Tibial nerve (tissue), 4 donors: ENCODE results near the gene LRP8. TPM values are rescaled to one million over a fixed set of nuclear protein-coding genes. Genes with fewer than 3 reads are reported as not detected.
"Not testable (repeated sequence)": the region's sequence is repeated elsewhere in the genome, so short reads cannot be mapped to it uniquely, and the experiment has no call there.

Experiments
- DNase-seq, 2 donors: peaks; one replicate each; pipeline ENCODE4 v3.0.0-alpha.2; 2019; ENCODE audit warnings: low spot score in 2 of 2
- H3K27ac ChIP-seq, 4 donors: fragments of 200-600 bp; sonication (generic) in 3 of 4; one replicate each; pipeline ENCODE4 v1.5.1; 2017 to 2019; ENCODE audit warnings: mild to moderate bottlenecking in 1 of 4
- H3K27me3 ChIP-seq, 2 donors: fragments of 200-600 bp; sonication (generic) in 1 of 2; one replicate each; pipeline versions ENCODE4 v1.5.1 to v1.6.0; 2017 to 2019
- H3K36me3 ChIP-seq, 3 donors: fragments of 200-600 bp; sonication (generic); one replicate each; pipeline ENCODE4 v1.5.1; 2018 to 2019
- H3K4me1 ChIP-seq, 4 donors: fragments of 200-600 bp; sonication (generic) in 3 of 4; one replicate each; pipeline ENCODE4 v1.5.1; 2017 to 2019
- H3K4me3 ChIP-seq, 4 donors: fragments of 200-600 bp; sonication (generic) in 3 of 4; one replicate each; pipeline ENCODE4 v1.5.1; 2017 to 2019; ENCODE audit warnings: mild to moderate bottlenecking in 1 of 4, moderate library complexity in 1 of 4
- H3K9me3 ChIP-seq, 4 donors: fragments of 200-600 bp; sonication (generic) in 3 of 4; one replicate each; pipeline ENCODE4 v1.5.1; 2017 to 2019
- CTCF ChIP-seq, 5 experiments: fragments of 200-600 bp in 3 of 5; fragments of 450-650 bp in 2 of 5; sonication (generic) in 3 of 5; IDR thresholded peaks; one replicate each; pipeline ENCODE4 v1.5.1; 2016 to 2019; ENCODE audit warnings: antibody characterized with exemption in 5 of 5, mild to moderate bottlenecking in 3 of 5, moderate library complexity in 2 of 5
- EP300 ChIP-seq, 2 donors: sonication (generic); formaldehyde crosslinking; IDR thresholded peaks; one replicate each; pipeline ENCODE4 v1.6.1; 2017; ENCODE audit warnings: antibody characterized with exemption in 2 of 2, mild to moderate bottlenecking in 1 of 2
- POLR2A ChIP-seq, 2 donors: fragments of 450-650 bp; IDR thresholded peaks; one replicate each; pipeline ENCODE4 v1.6.1; 2017; ENCODE audit warnings: antibody characterized with exemption in 2 of 2, mild to moderate bottlenecking in 2 of 2, moderate library complexity in 2 of 2
- WGBS, 2 donors: methylation state at CpG; one replicate each; pipeline ENCODE4 v1.1.5; 2018; 5-methylcytosine and 5-hydroxymethylcytosine counted together
- total RNA-seq, 4 donors: library from RNA; depleted of rRNA; stranded (reverse); fragments of >200 nt; gene quantifications; one replicate each; pipeline ENCODE4 v1.1.0, GENCODE V29; 2016

LRP8 gene
- total RNA-seq, 4 donors from 2014 or later, result 2.2 to 15.0 (median 2.5) TPM

GRCh38 chr1:53210352-53210751 is 117.5 kb downstream of the LRP8 start:
- Histone ChIP-seq H3K36me3 (peaks cover 5 to 100% (median 24%) of the 10 kb centered on the region in 3 donors), H3K27me3 (no peaks in the 10 kb centered on the region), H3K4me1 (peaks cover 0 to 4% (median 0%) of the 10 kb centered on the region in 4 donors), H3K4me3 (no peak overlapping the region), H3K9me3 (peaks cover 0 to 7% (median 0%) of the 10 kb centered on the region in 4 donors), H3K27ac (no peak overlapping the region)
- no peak for DNase-seq
- no peak for TF ChIP-seq POLR2A (IDR thresholded peaks at IDR 0.05)
- TF ChIP-seq EP300 (IDR thresholded peaks at IDR 0.05), result no peak
- TF ChIP-seq CTCF (IDR thresholded peaks at IDR 0.05), result no peak
- WGBS, 2 donors, result 90 to 91% methylated on average over 7 of the region's 7 CpGs

GRCh38 chr1:53207726-53208125 is 120.1 kb downstream of the LRP8 start:
- TF ChIP-seq EP300 (IDR thresholded peaks at IDR 0.05) (peak in 1 of 2 donors; percentile 16), POLR2A (IDR thresholded peaks at IDR 0.05) (no peak)
- Histone ChIP-seq H3K27me3 (no peaks in the 10 kb centered on the region), H3K9me3 (peaks cover 0 to 7% (median 0%) of the 10 kb centered on the region in 4 donors), H3K4me1 (peaks cover 0 to 4% (median 0%) of the 10 kb centered on the region in 4 donors), H3K4me3 (no peak overlapping the region), H3K27ac (no peak overlapping the region), H3K36me3 (peaks cover 0 to 100% (median 22%) of the 10 kb centered on the region in 3 donors)
- DNase-seq, result no peak
- WGBS, 2 donors, result 74 to 83% methylated on average over 1 of the region's 1 CpG

- H3K36me3 ChIP-seq, result peaks cover 0 to 100% (median 27%) of the 10 kb centered on the region in 3 donors
Observed at GRCh38 chr1:53206735-53207379, 121.0 kb downstream of the LRP8 start.

GRCh38 chr1:53206083-53206685 is 121.7 kb downstream of the LRP8 start:
- H3K4me3 ChIP-seq, H3K27ac ChIP-seq, DNase-seq, H3K27me3 ChIP-seq, H3K4me1 ChIP-seq, H3K9me3 ChIP-seq: not testable (repeated sequence)
- 97 to 98% methylated on average over 3 of the region's 3 CpGs for WGBS, 2 donors
- H3K36me3 ChIP-seq, result peaks cover 0 to 100% (median 27%) of the 10 kb centered on the region in 3 donors

More at GRCh38 chr1:53206735-53207379, 121.0 kb downstream of the LRP8 start:
- 97 to 100% methylated on average over 1 of the region's 1 CpG for WGBS, 2 donors
- DNase-seq, result no peak
- H3K4me1 ChIP-seq, result peaks cover 0 to 4% (median 0%) of the 10 kb centered on the region in 4 donors
- H3K27ac ChIP-seq, result no peak overlapping the region
- TF ChIP-seq POLR2A (IDR thresholded peaks at IDR 0.05) (no peak), EP300 (IDR thresholded peaks at IDR 0.05) (peak in 1 of 2 donors; percentile 16), CTCF (IDR thresholded peaks at IDR 0.05) (no peak)
- H3K27me3 ChIP-seq, result no peaks in the 10 kb centered on the region
- H3K9me3 ChIP-seq, result peaks cover 0 to 7% (median 0%) of the 10 kb centered on the region in 4 donors
- H3K4me3 ChIP-seq, result no peak overlapping the region

GRCh38 chr1:53205496-53205895 is 122.4 kb downstream of the LRP8 start:
- H3K4me1 ChIP-seq, DNase-seq, H3K4me3 ChIP-seq, H3K27ac ChIP-seq, H3K27me3 ChIP-seq, H3K9me3 ChIP-seq: not testable (repeated sequence)
- 100% methylated on average over 1 of the region's 1 CpG for WGBS, 2 donors
- H3K36me3 ChIP-seq, result peaks cover 0 to 100% (median 23%) of the 10 kb centered on the region in 3 donors

- H3K4me1 ChIP-seq, result peaks cover 0 to 20% (median 3%) of the 10 kb centered on the region in 4 donors
- no peak overlapping the region for H3K27ac ChIP-seq
- H3K9me3 ChIP-seq, result peaks cover 0 to 7% (median 0%) of the 10 kb centered on the region in 4 donors
- DNase-seq, result no peak
- 93 to 94% methylated on average over 3 of the region's 3 CpGs for WGBS, 2 donors
- H3K36me3 ChIP-seq, result peaks cover 0 to 81% (median 23%) of the 10 kb centered on the region in 3 donors
- TF ChIP-seq EP300 (IDR thresholded peaks at IDR 0.05) (no peak), POLR2A (IDR thresholded peaks at IDR 0.05) (no peak), CTCF (IDR thresholded peaks at IDR 0.05) (no peak)
- no peaks in the 10 kb centered on the region for H3K27me3 ChIP-seq
- H3K4me3 ChIP-seq, result no peak overlapping the region
Observed at GRCh38 chr1:53203466-53203865, 124.4 kb downstream of the LRP8 start.
